Measurements from ENCODE around the gene MAPKAP1.

- TF ChIP-seq EP300 (IDR thresholded peaks at IDR 0.05) = no peak
- TF ChIP-seq CTCF (IDR thresholded peaks at IDR 0.05) = no peak
- no peak for TF ChIP-seq POLR2A (IDR thresholded peaks at IDR 0.05)
- no peak for TF ChIP-seq POLR2AphosphoS5 (IDR thresholded peaks at IDR 0.05)
Observed at GRCh38 chr9:125705893-125706292, 1.1 kb downstream of the MAPKAP1 start.

All from stomach (tissue), 4 donors.